Testis (tissue), 3 donors: ENCODE data around the gene APOL6. TPM values are rescaled to one million over a fixed set of nuclear protein-coding genes. Genes with fewer than 3 reads are reported as not detected.
"Not testable (repeated sequence)": the region's sequence is repeated elsewhere in the genome, so short reads cannot be mapped to it uniquely, and the experiment has no call there.

ENCODE experiments used
- DNase-seq: peaks from one replicate; pipeline ENCODE4 v3.0.0-alpha.2; 2019
- H3K27ac ChIP-seq, 2 donors: fragments of 200-600 bp; sonication (generic); one replicate each; pipeline ENCODE4 v1.5.1; 2019
- H3K27me3 ChIP-seq: fragments of 200-600 bp; sonication (generic); one replicate; pipeline ENCODE4 v1.5.1; 2019
- H3K36me3 ChIP-seq: fragments of 200-600 bp; sonication (generic); one replicate; pipeline ENCODE4 v1.5.1; 2017; ENCODE audit warnings: low read depth; ENCODE audit errors: missing control alignments
- H3K4me1 ChIP-seq: fragments of 200-600 bp; sonication (generic); one replicate; pipeline ENCODE4 v1.5.1; 2019
- H3K4me3 ChIP-seq, 2 donors: fragments of 200-600 bp; sonication (generic); one replicate each; pipeline ENCODE4 v1.5.1; 2017 to 2019
- H3K9me3 ChIP-seq: fragments of 200-600 bp; sonication (generic); one replicate; pipeline ENCODE4 v1.5.1; 2017
- CTCF ChIP-seq, 3 experiments: fragments of 450-650 bp in 2 of 3; fragments of 200-600 bp in 1 of 3; sonication (generic) in 1 of 3; IDR thresholded peaks; one replicate each; pipeline ENCODE4 v1.5.1; 2016 to 2019; ENCODE audit warnings: antibody characterized with exemption in 3 of 3, mild to moderate bottlenecking in 2 of 3, moderate library complexity in 1 of 3
- POLR2A ChIP-seq: fragments of 450-650 bp; IDR thresholded peaks from one replicate; pipeline ENCODE4 v1.6.1; 2017; ENCODE audit warnings: antibody characterized with exemption, mild to moderate bottlenecking, moderate library complexity
- WGBS, 2 donors: methylation state at CpG; one replicate each; pipeline ENCODE4 v1.1.5; 2018; 5-methylcytosine and 5-hydroxymethylcytosine counted together
- intact Hi-C: fragments of 100-400 bp; cut with DNase I; formaldehyde crosslinking; loops from one replicate; pipeline ENCODE4 v1.15.1; 2023; ENCODE audit warnings: low total_unique reads
- polyA plus RNA-seq: library from polyadenylated mRNA; stranded (reverse); fragments of 350-450 nt; fragmentation: Illumina TruSeq; extraction: RNeasy Lipid Tissue Mini Kit (QIAGEN cat#74804); gene quantifications from one replicate; pipeline ENCODE4 v1.2.3, GENCODE V29; 2014; ENCODE audit warnings: low read depth, low replicate concordance; ENCODE audit not compliant: insufficient read depth
- total RNA-seq, 2 donors: library from RNA; depleted of rRNA; stranded (reverse); fragments of >200 nt; gene quantifications; one replicate each; pipeline ENCODE4 v1.2.3, GENCODE V29; 2016

The APOL6 gene
- total and polyA plus RNA-seq, 3 donors from 2014 or later = 2.2 to 3.6 (median 2.8) TPM

GRCh38 chr22:35619336-35620094 is 28.7 kb upstream of the APOL6 start:
- intact Hi-C loops = loop anchor here (10.0 kb wide), 1 partner anchor 295 kb away; no protein-coding TSS in a partner anchor
- peaks cover 14% of the 10 kb centered on the region for H3K4me1 ChIP-seq
- 91 to 92% methylated on average over 13 of the region's 13 CpGs for WGBS, 2 donors
- DNase-seq = no peak
- H3K27me3 ChIP-seq = no peaks in the 10 kb centered on the region
- no peaks in the 10 kb centered on the region for H3K9me3 ChIP-seq
- H3K4me3 ChIP-seq = no peak overlapping the region
- no peak overlapping the region for H3K27ac ChIP-seq
- TF ChIP-seq POLR2A (no peak), CTCF (IDR thresholded peaks at IDR 0.05) (no peak)
- H3K36me3 ChIP-seq = no peaks in the 10 kb centered on the region

- WGBS, 2 donors = 90 to 92% methylated on average over 11 to 15 of the region's 15 CpGs
- intact Hi-C loops = loop anchor here (10.0 kb wide), 1 partner anchor 294 kb away; no protein-coding TSS in a partner anchor
- Histone ChIP-seq H3K27me3 (no peaks in the 10 kb centered on the region), H3K4me1 (peaks cover 5% of the 10 kb centered on the region), H3K4me3 (no peak overlapping the region), H3K27ac (no peak overlapping the region), H3K36me3 (no peaks in the 10 kb centered on the region), H3K9me3 (no peaks in the 10 kb centered on the region)
- TF ChIP-seq POLR2A (no peak), CTCF (IDR thresholded peaks at IDR 0.05) (no peak)
- DNase-seq = no peak
These were observed 27.5 kb upstream of the APOL6 start for GRCh38 chr22:35620624-35621251.

- no peaks in the 10 kb centered on the region for H3K9me3 ChIP-seq
- H3K27ac ChIP-seq = no peak overlapping the region
- no peak for DNase-seq
- H3K36me3 ChIP-seq = no peaks in the 10 kb centered on the region
- H3K4me3 ChIP-seq = no peak overlapping the region
- intact Hi-C loops = loop anchor here (10.0 kb wide), 1 partner anchor 293 kb away; no protein-coding TSS in a partner anchor
- H3K27me3 ChIP-seq = no peaks in the 10 kb centered on the region
- peaks cover 5% of the 10 kb centered on the region for H3K4me1 ChIP-seq
- 89 to 91% methylated on average over 6 of the region's 6 CpGs for whole genome bisulfite sequencing, 2 donors
- no peak for TF ChIP-seq CTCF (IDR thresholded peaks at IDR 0.05)
These were observed 26.8 kb upstream of the APOL6 start for GRCh38 chr22:35621451-35621850.

- TF ChIP-seq CTCF (IDR thresholded peaks at IDR 0.05) (no peak), POLR2A (no peak)
- intact Hi-C loops = loop anchor here (10.0 kb wide), 1 partner anchor 292 kb away; no protein-coding TSS in a partner anchor
- no peak overlapping the region for H3K27ac ChIP-seq
- H3K9me3 ChIP-seq = no peaks in the 10 kb centered on the region
- H3K27me3 ChIP-seq = no peaks in the 10 kb centered on the region
- H3K36me3 ChIP-seq = no peaks in the 10 kb centered on the region
- DNase-seq = peak; percentile 38
- no peak overlapping the region for H3K4me3 ChIP-seq
- WGBS, 2 donors = 75% methylated on average over 7 to 9 of the region's 9 CpGs
- H3K4me1 ChIP-seq = peaks cover 8% of the 10 kb centered on the region
These were observed 25.9 kb upstream of the APOL6 start for GRCh38 chr22:35622191-35622913.

- peaks cover 12% of the 10 kb centered on the region for H3K4me1 ChIP-seq
These were observed 24.4 kb upstream of the APOL6 start for GRCh38 chr22:35623885-35624284.

More at GRCh38 chr22:35623885-35624284, 24.4 kb upstream of the APOL6 start:
- intact Hi-C loops = loop anchor here (10.0 kb wide), 1 partner anchor 291 kb away; no protein-coding TSS in a partner anchor
- not testable (repeated sequence) for H3K27me3 ChIP-seq, H3K9me3 ChIP-seq, H3K27ac ChIP-seq, DNase-seq, H3K36me3 ChIP-seq, H3K4me3 ChIP-seq
- 92 to 94% methylated on average over 5 of the region's 5 CpGs for WGBS, 2 donors
